Kidney (tissue), 14 donors: ENCODE data around the gene DELE1. TPM values are rescaled to one million over a fixed set of nuclear protein-coding genes. Genes with fewer than 3 reads are reported as not detected.

Source experiments
- DNase-seq, 5 donors: peaks; one replicate each; pipeline ENCODE4 v3.0.0-alpha.2; 2013 to 2020
- FAIRE-seq: peaks from 2 replicates; lab custom pipeline; 2012; peaks lifted over from hg19 to GRCh38; lab: Jason Lieb, UNC
- H3K27ac ChIP-seq, 2 donors: one replicate each; pipeline ENCODE4 v1.7.0; 2013; ENCODE audit warnings: low read depth in 2 of 2, low read length in 2 of 2, inconsistent platforms in 1 of 2
- H3K27me3 ChIP-seq: one replicate; pipeline ENCODE4 v1.7.1; 2013; ENCODE audit warnings: low read length, inconsistent platforms; ENCODE audit not compliant: control insufficient read depth, insufficient read depth
- H3K36me3 ChIP-seq, 3 donors: one replicate each; pipeline versions ENCODE4 v1.7.0 to v1.7.1; 2013; ENCODE audit warnings: low read length in 3 of 3, control low read depth in 1 of 3, inconsistent platforms in 1 of 3; ENCODE audit not compliant: insufficient read depth in 3 of 3, control insufficient read depth in 2 of 3
- H3K4me1 ChIP-seq, 3 donors: one replicate each; pipeline versions ENCODE4 v1.7.0 to v1.7.1; 2013; ENCODE audit warnings: low read length in 3 of 3, inconsistent platforms in 1 of 3, low read depth in 1 of 3; ENCODE audit not compliant: control insufficient read depth in 2 of 3, insufficient read depth in 2 of 3
- H3K4me3 ChIP-seq, 3 donors: one replicate each; pipeline versions ENCODE4 v1.7.0 to v1.8.1; 2013; ENCODE audit warnings: low read length in 3 of 3, control low read depth in 1 of 3, inconsistent platforms in 1 of 3
- H3K9ac ChIP-seq, 3 donors: one replicate each; pipeline versions ENCODE4 v1.7.0 to v1.7.1; 2013; ENCODE audit warnings: low read length in 3 of 3, control low read depth in 1 of 3, inconsistent platforms in 1 of 3
- H3K9me3 ChIP-seq, 3 donors: one replicate each; pipeline versions ENCODE4 v1.7.0 to v1.7.1; 2013; ENCODE audit warnings: low read length in 3 of 3, control low read depth in 1 of 3, inconsistent platforms in 1 of 3; ENCODE audit not compliant: control insufficient read depth in 2 of 3, insufficient read depth in 1 of 3
- intact Hi-C: fragments of 100-400 bp; cut with DNase I; formaldehyde crosslinking; loops from one replicate; pipeline ENCODE4 v1.11.1; 2022
- polyA plus RNA-seq: library from polyadenylated mRNA; stranded (reverse); fragments of 350-450 nt; fragmentation: Illumina TruSeq; extraction: RNeasy Lipid Tissue Mini Kit (QIAGEN cat#74804); gene quantifications from one replicate; pipeline ENCODE4 v1.2.3, GENCODE V29; 2014; ENCODE audit warnings: low read depth, low replicate concordance; ENCODE audit not compliant: insufficient read depth
- total RNA-seq: library from RNA; stranded (reverse); fragmentation: NEBNext Ultra II Directional; extraction: Animal tissue kit (Norgen Biotek cat#: 25700); gene quantifications from one replicate; pipeline ENCODE4 v1.2.1, GENCODE V29; 2021
- TF ChIP-seq, protein P1 (sequence below): IDR thresholded peaks from 3 replicates; pipeline ENCODE4 v1.5.1; 2012; ENCODE audit warnings: mild to moderate bottlenecking, moderate library complexity, borderline replicate concordance; ENCODE audit not compliant: insufficient read depth; ENCODE audit errors: extremely low read depth
- donor health status: control.
- donor health status: control.
- donor health status: control.
- donor health status: control.
- donor health status: control.
- donor health status: DM: yes; HTN: yes; CAD: no.
- donor health status: Normal renal cell carcinoma (clear cell type).

The DELE1 gene
- total and polyA plus RNA-seq, 2 donors from 2014 or later = 67.7 to 82.3 TPM

GRCh38 chr5:141966963-141967333 is 43.3 kb downstream of the DELE1 start:
- H3K4me1 ChIP-seq = peaks cover 6 to 13% (median 8%) of the 10 kb centered on the region in 3 donors
- intact Hi-C loops = no loop called here
- DNase-seq = no peak
- H3K9ac ChIP-seq = no peak overlapping the region
- no peak overlapping the region for H3K4me3 ChIP-seq
- H3K9me3 ChIP-seq = no peaks in the 10 kb centered on the region
- TF ChIP-seq, protein P1, sequence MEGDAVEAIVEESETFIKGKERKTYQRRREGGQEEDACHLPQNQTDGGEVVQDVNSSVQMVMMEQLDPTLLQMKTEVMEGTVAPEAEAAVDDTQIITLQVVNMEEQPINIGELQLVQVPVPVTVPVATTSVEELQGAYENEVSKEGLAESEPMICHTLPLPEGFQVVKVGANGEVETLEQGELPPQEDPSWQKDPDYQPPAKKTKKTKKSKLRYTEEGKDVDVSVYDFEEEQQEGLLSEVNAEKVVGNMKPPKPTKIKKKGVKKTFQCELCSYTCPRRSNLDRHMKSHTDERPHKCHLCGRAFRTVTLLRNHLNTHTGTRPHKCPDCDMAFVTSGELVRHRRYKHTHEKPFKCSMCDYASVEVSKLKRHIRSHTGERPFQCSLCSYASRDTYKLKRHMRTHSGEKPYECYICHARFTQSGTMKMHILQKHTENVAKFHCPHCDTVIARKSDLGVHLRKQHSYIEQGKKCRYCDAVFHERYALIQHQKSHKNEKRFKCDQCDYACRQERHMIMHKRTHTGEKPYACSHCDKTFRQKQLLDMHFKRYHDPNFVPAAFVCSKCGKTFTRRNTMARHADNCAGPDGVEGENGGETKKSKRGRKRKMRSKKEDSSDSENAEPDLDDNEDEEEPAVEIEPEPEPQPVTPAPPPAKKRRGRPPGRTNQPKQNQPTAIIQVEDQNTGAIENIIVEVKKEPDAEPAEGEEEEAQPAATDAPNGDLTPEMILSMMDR = no peak
- no peaks in the 10 kb centered on the region for H3K27me3 ChIP-seq
- no peak for FAIRE-seq
- no peaks in the 10 kb centered on the region for H3K36me3 ChIP-seq
- H3K27ac ChIP-seq = no peak overlapping the region

DNA sequence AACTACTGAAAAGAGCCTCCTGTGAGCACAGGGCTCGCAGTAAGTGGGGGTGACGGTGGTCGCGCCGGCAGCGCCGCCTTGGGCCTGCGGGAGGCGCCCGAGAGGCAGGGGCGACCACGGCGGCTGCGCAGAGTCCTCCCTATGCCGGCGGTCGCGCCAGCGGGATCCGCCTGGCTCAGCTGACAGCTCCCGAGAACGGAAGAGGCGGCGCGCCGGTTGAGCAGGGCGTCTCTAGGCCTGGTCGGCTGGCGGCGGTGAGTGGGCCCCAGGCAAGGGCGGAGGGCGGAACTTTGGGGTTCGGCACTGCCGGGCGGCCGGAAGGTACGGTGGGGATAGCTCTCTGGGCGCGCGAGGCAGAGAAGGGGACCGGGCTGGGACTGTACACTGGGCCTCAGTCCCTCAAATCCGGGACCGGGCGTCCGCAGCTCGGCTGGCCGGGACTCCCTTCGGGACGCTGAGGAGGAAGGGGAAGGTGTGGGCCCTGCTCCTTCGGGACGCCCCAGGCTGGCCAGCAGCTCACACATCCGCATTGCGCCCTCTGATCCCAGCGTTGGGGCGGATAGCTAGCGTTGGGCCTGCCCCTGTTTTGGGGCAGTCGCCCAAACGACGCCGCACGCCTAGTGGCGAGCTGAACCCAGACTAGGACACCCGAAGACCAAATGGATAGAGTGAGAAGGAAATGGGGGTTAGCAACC is 45.4 kb downstream of the DELE1 start, which contains the start of gene RNF14:
RNF14 (plus strand) TSS at position 192 of the 695 bp plus-strand sequence. CDS start 4,484 bp downstream, outside the sequence.
- FAIRE-seq (no peak), DNase-seq (peak; percentile 94 to 98 (median 96))
- intact Hi-C loops = no loop called here
- peaks cover 0 to 7% (median under 1%) of the 10 kb centered on the region in 3 donors for H3K36me3 ChIP-seq
- H3K27ac ChIP-seq = peak within 1 kb of the TSS; percentile 98 to 99
- H3K9ac ChIP-seq = peak within 1 kb of the TSS; percentile 79 to 100 (median 99)
- no peaks in the 10 kb centered on the region for H3K27me3 ChIP-seq
- TF ChIP-seq, protein P1 = peak; percentile 77
- peaks cover 6 to 13% (median 8%) of the 10 kb centered on the region in 3 donors for H3K4me1 ChIP-seq
- no peaks in the 10 kb centered on the region for H3K9me3 ChIP-seq
- H3K4me3 ChIP-seq = peak within 1 kb of the TSS; percentile 92 to 99 (median 95)

DNA sequence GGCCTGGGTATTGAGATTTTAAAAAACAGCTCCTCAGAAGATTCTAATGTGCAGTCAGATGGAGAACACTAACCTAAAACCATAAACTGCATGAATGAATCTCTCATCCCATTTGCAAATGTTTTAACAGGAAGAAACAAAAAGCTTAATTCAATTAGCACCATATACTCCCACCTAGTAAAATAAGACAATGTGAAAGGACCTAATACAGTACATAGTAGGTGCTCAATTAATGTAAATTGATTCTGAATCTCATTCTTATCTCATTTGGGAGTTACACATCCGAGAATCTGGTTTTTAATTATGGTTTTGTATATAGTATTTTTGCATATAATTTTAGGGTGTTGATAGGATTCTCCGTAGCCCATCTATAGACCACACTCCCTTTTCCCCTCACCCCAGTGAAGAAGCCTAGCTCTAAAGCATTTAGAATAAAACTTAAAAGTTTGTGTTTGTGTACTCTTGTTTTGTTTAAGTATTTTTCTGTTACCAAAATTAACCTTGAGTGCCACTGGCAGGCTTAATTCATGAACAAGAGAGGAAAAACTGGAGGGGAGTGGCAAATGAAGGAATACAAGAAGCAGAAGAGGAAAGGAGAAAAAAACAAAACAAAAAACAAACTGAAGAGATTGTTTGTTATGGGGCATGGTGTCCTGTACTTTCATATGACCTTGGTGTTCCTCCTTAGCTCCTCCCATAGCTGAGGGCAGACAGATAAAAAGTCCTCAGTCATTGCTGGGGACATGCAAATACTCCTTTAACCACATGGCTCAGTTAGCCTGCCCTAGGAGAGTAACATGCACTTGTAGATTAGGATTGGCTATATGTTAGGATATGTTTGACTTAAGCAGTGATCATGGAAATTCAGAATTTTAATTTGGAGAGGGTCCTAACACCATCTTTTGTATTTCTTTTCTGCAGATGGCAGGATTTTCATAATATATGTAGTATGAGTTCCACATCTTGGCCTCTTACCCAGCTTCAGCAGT is 46.4 kb downstream of the DELE1 start:
- intact Hi-C loops = no loop called here
- FAIRE-seq (no peak), DNase-seq (peak in 1 of 5 donors; percentile 23)
- peak overlapping the region; percentile 92 to 99 (median 95) for H3K4me3 ChIP-seq
- H3K4me1 ChIP-seq = peaks cover 6 to 13% (median 8%) of the 10 kb centered on the region in 3 donors
- peaks cover 0 to 17% (median 3%) of the 10 kb centered on the region in 3 donors for H3K36me3 ChIP-seq
- peak overlapping the region; percentile 98 to 99 for H3K27ac ChIP-seq
- TF ChIP-seq, protein P1 = no peak
- no peaks in the 10 kb centered on the region for H3K9me3 ChIP-seq
- H3K27me3 ChIP-seq = no peaks in the 10 kb centered on the region
- H3K9ac ChIP-seq = peak overlapping the region; percentile 79 to 100 (median 99)
